Neuron (in vitro differentiated cells): Measurements from ENCODE around the gene MGMT.

ENCODE experiments used
- H2AFZ ChIP-seq: one replicate; pipeline ENCODE4 v1.6.1; 2013; ENCODE audit warnings: low read depth, mild to moderate bottlenecking, inconsistent platforms, low read length, moderate library complexity
- H3K27me3 ChIP-seq: one replicate; pipeline ENCODE4 v1.6.1; 2013; ENCODE audit warnings: low read length; ENCODE audit not compliant: insufficient read depth
- H3K36me3 ChIP-seq: one replicate; pipeline ENCODE4 v1.6.1; 2013; ENCODE audit warnings: low read length; ENCODE audit not compliant: insufficient read depth
- H3K4me1 ChIP-seq: one replicate; pipeline ENCODE4 v1.6.1; 2013; ENCODE audit warnings: low read length; ENCODE audit not compliant: insufficient read depth
- H3K4me3 ChIP-seq: 2 replicates; pipeline ENCODE4 v1.5.1; 2013; ENCODE audit warnings: mild to moderate bottlenecking, low read length, moderate library complexity
- H3K9me3 ChIP-seq: one replicate; pipeline ENCODE4 v1.6.1; 2013; ENCODE audit warnings: low read length

The MGMT gene

GRCh38 chr10:129491123-129491734 is 24.2 kb downstream of the MGMT start:
- Histone ChIP-seq H3K4me3 (no peak overlapping the region), H3K9me3 (no peaks in the 10 kb centered on the region), H3K36me3 (no peaks in the 10 kb centered on the region), H2AFZ (no peak overlapping the region), H3K4me1 (peaks cover 15% of the 10 kb centered on the region), H3K27me3 (no peaks in the 10 kb centered on the region)

DNA sequence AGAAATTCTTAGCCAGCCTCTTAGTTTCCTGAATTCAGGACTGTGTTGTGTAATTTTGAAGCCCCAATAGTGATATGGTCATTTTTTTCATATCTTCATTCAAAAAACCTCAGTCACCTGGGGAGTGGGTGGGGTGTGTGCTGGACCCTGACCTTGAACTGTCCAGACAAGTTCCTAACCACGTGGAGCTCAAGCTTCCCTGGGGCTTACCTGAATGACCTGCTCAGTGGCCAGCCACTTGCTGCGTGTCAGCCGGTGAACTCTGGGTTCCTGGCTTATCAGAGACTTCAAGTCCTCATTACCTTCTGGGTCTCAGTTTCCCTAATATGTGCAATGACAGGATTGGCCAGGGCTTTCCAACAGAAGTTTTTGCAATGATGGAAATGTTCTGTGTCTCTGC is 27.1 kb downstream of the MGMT start:
- H3K4me1 ChIP-seq: peaks cover 15% of the 10 kb centered on the region
- no peak overlapping the region for H3K4me3 ChIP-seq
- no peaks in the 10 kb centered on the region for H3K36me3 ChIP-seq
- no peaks in the 10 kb centered on the region for H3K9me3 ChIP-seq
- H2AFZ ChIP-seq: no peak overlapping the region
- no peaks in the 10 kb centered on the region for H3K27me3 ChIP-seq

- H3K4me1 ChIP-seq: peaks cover 15% of the 10 kb centered on the region
- no peak overlapping the region for H2AFZ ChIP-seq
- no peaks in the 10 kb centered on the region for H3K9me3 ChIP-seq
- no peaks in the 10 kb centered on the region for H3K36me3 ChIP-seq
- no peaks in the 10 kb centered on the region for H3K27me3 ChIP-seq
- no peak overlapping the region for H3K4me3 ChIP-seq
These were observed 27.7 kb downstream of the MGMT start for GRCh38 chr10:129494740-129495139.

GRCh38 chr10:129495256-129495655 is 28.2 kb downstream of the MGMT start:
- H3K36me3 ChIP-seq: no peaks in the 10 kb centered on the region
- H3K9me3 ChIP-seq: no peaks in the 10 kb centered on the region
- H3K27me3 ChIP-seq: no peaks in the 10 kb centered on the region
- H3K4me3 ChIP-seq: no peak overlapping the region
- H3K4me1 ChIP-seq: peaks cover 15% of the 10 kb centered on the region
- H2AFZ ChIP-seq: no peak overlapping the region

GRCh38 chr10:129495698-129496097 is 28.7 kb downstream of the MGMT start:
- Histone ChIP-seq H3K4me1 (peaks cover 15% of the 10 kb centered on the region), H3K4me3 (no peak overlapping the region), H3K36me3 (no peaks in the 10 kb centered on the region), H2AFZ (no peak overlapping the region), H3K27me3 (no peaks in the 10 kb centered on the region), H3K9me3 (no peaks in the 10 kb centered on the region)

DNA sequence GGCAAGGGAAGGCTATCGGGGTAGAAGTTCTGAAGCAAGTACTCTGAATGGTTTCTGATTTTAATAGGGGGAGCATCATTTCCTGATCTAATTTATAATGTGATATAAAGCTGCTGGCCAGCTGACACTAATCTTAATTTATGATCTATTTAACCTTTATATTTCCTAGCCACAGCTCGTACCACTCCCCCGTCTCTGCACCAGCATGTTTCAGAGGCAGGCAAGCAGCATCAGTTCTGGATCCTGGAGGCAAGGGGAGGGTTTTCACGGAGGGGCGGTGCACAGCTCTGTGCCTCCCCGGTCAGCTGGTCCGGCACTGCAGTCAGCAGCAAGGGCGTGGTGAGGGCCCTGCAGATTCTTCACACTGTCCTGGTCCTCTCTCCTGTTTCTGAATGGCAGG is 30.0 kb downstream of the MGMT start:
- Histone ChIP-seq H3K9me3 (no peaks in the 10 kb centered on the region), H3K4me1 (peaks cover 15% of the 10 kb centered on the region), H3K36me3 (no peaks in the 10 kb centered on the region), H3K27me3 (no peaks in the 10 kb centered on the region), H3K4me3 (no peak overlapping the region), H2AFZ (no peak overlapping the region)

DNA sequence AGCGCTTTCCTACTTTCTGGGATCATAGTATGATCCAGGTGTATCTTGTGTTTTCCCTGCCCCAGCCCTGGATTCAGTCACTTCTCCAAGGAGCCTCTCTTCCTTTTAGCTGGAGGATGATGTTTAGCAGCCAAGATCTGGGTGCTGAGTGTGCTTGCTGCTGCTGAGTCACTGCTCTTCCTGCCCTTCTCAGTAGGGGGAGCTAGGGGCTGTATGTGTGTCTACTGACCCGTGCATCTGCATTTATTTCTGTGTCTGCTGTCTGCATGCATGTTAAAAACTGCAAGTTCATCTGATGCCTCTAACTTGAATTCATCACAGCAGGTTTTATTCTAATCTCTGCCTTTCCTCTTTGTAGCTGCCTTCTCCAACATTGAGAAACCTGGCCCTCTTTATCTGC is 31.6 kb downstream of the MGMT start:
- no peaks in the 10 kb centered on the region for H3K27me3 ChIP-seq
- no peak overlapping the region for H2AFZ ChIP-seq
- peaks cover 15% of the 10 kb centered on the region for H3K4me1 ChIP-seq
- no peaks in the 10 kb centered on the region for H3K36me3 ChIP-seq
- H3K4me3 ChIP-seq: no peak overlapping the region
- H3K9me3 ChIP-seq: no peaks in the 10 kb centered on the region

- H3K4me3 ChIP-seq: no peak overlapping the region
- no peaks in the 10 kb centered on the region for H3K4me1 ChIP-seq
- no peaks in the 10 kb centered on the region for H3K36me3 ChIP-seq
- no peaks in the 10 kb centered on the region for H3K27me3 ChIP-seq
- H2AFZ ChIP-seq: no peak overlapping the region
- H3K9me3 ChIP-seq: no peaks in the 10 kb centered on the region
These were observed 33.7 kb downstream of the MGMT start for GRCh38 chr10:129500617-129501339.

DNA sequence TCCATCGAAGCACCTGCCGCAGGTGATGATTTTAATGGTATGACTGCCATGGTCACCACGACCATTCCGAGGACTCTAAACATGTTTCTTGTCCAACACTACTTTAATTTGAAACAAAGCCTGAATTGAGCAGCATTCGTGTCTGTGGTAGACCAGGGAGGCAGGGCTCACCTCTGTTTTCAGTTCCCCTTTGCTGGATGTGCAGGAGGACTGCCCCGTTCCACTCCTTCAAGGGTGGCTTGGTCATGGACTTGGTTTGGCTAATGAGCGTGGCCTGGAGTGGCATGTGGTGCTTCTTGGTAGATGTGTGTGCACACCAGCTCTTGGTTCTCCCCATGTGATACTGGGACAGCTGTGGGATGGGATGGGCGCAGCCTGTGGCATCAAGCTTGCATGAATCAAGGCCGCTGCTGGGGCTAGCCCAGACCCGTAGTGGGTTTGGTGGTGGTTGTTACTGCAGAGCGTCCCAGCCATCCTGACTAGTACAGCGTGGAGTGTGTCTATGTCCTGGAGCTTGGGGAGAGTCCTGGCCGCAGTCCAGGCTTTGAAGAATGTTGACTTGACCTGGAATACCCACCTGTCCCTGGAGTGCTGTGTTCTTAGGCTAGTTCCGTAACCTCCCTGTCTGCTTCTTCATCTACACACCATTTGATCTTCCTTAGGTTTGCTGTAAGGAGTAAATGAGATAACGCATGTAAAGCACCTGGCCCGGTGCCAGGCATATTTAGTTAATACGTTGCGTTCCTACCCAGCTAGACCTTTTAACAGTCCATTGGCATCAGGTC is 34.8 kb downstream of the MGMT start:
- Histone ChIP-seq H3K4me1 (no peaks in the 10 kb centered on the region), H3K9me3 (no peaks in the 10 kb centered on the region), H3K4me3 (no peak overlapping the region), H2AFZ (no peak overlapping the region), H3K36me3 (no peaks in the 10 kb centered on the region), H3K27me3 (no peaks in the 10 kb centered on the region)

- no peaks in the 10 kb centered on the region for H3K9me3 ChIP-seq
- H3K27me3 ChIP-seq: no peaks in the 10 kb centered on the region
- H3K4me3 ChIP-seq: no peak overlapping the region
- H2AFZ ChIP-seq: no peak overlapping the region
- no peaks in the 10 kb centered on the region for H3K4me1 ChIP-seq
- H3K36me3 ChIP-seq: no peaks in the 10 kb centered on the region
These were observed 35.4 kb downstream of the MGMT start for GRCh38 chr10:129502448-129502847.

DNA sequence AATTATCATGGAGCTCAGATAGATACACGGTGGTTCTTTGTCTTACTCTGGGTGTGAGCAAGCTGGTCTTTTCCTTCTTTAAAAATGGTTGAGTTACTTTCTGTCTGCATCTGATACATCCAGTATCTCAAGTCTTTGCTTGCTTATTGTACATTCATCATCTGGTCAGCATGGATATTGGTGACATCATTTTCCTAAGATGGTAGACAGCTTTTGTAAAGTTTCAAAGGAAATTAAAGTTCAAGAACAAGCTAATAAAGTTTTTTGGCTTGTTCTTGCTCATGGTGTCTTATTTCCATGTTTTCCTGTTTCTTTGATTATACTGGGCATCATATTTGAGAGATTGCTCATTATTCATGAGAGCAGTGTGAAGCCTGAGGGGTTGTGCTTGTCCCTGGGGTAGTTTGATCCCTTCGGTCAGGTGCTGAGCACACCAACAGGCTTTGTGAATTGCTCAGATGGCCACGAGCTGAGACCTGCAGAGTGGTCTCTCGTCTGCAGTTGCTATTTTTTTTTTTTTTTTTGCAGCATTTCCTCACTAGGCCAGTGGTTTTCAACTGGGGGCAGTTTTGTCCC is 38.5 kb downstream of the MGMT start:
- no peaks in the 10 kb centered on the region for H3K27me3 ChIP-seq
- H3K9me3 ChIP-seq: no peaks in the 10 kb centered on the region
- no peaks in the 10 kb centered on the region for H3K36me3 ChIP-seq
- H3K4me1 ChIP-seq: no peaks in the 10 kb centered on the region
- no peak overlapping the region for H3K4me3 ChIP-seq
- H2AFZ ChIP-seq: no peak overlapping the region

GRCh38 chr10:129506101-129506797 is 39.2 kb downstream of the MGMT start:
- Histone ChIP-seq H3K9me3 (no peaks in the 10 kb centered on the region), H3K4me1 (no peaks in the 10 kb centered on the region), H2AFZ (no peak overlapping the region)

More at GRCh38 chr10:129506101-129506797, 39.2 kb downstream of the MGMT start:
- no peaks in the 10 kb centered on the region for H3K27me3 ChIP-seq
- H3K36me3 ChIP-seq: no peaks in the 10 kb centered on the region
- no peak overlapping the region for H3K4me3 ChIP-seq
